ENCODE data around the gene LIMA1.

- TF ChIP-seq, protein P1, sequence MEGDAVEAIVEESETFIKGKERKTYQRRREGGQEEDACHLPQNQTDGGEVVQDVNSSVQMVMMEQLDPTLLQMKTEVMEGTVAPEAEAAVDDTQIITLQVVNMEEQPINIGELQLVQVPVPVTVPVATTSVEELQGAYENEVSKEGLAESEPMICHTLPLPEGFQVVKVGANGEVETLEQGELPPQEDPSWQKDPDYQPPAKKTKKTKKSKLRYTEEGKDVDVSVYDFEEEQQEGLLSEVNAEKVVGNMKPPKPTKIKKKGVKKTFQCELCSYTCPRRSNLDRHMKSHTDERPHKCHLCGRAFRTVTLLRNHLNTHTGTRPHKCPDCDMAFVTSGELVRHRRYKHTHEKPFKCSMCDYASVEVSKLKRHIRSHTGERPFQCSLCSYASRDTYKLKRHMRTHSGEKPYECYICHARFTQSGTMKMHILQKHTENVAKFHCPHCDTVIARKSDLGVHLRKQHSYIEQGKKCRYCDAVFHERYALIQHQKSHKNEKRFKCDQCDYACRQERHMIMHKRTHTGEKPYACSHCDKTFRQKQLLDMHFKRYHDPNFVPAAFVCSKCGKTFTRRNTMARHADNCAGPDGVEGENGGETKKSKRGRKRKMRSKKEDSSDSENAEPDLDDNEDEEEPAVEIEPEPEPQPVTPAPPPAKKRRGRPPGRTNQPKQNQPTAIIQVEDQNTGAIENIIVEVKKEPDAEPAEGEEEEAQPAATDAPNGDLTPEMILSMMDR (IDR thresholded peaks at IDR 0.05): no peak
- TF ChIP-seq POLR2A (IDR thresholded peaks at IDR 0.05): no peak
These were observed 91.1 kb downstream of the LIMA1 start for GRCh38 chr12:50192236-50192635.
